Kidney (tissue), 14 donors: ENCODE data around the gene LIN7B. TPM values are rescaled to one million over a fixed set of nuclear protein-coding genes. Genes with fewer than 3 reads are reported as not detected.

Experiments
- DNase-seq, 5 donors: peaks; one replicate each; pipeline ENCODE4 v3.0.0-alpha.2; 2013 to 2020
- FAIRE-seq: peaks from 2 replicates; lab custom pipeline; 2012; peaks lifted over from hg19 to GRCh38; lab: Jason Lieb, UNC
- H3K27ac ChIP-seq, 2 donors: one replicate each; pipeline ENCODE4 v1.7.0; 2013; ENCODE audit warnings: low read depth in 2 of 2, low read length in 2 of 2, inconsistent platforms in 1 of 2
- H3K27me3 ChIP-seq: one replicate; pipeline ENCODE4 v1.7.1; 2013; ENCODE audit warnings: low read length, inconsistent platforms; ENCODE audit not compliant: control insufficient read depth, insufficient read depth
- H3K36me3 ChIP-seq, 3 donors: one replicate each; pipeline versions ENCODE4 v1.7.0 to v1.7.1; 2013; ENCODE audit warnings: low read length in 3 of 3, control low read depth in 1 of 3, inconsistent platforms in 1 of 3; ENCODE audit not compliant: insufficient read depth in 3 of 3, control insufficient read depth in 2 of 3
- H3K4me1 ChIP-seq, 3 donors: one replicate each; pipeline versions ENCODE4 v1.7.0 to v1.7.1; 2013; ENCODE audit warnings: low read length in 3 of 3, inconsistent platforms in 1 of 3, low read depth in 1 of 3; ENCODE audit not compliant: control insufficient read depth in 2 of 3, insufficient read depth in 2 of 3
- H3K4me3 ChIP-seq, 3 donors: one replicate each; pipeline versions ENCODE4 v1.7.0 to v1.8.1; 2013; ENCODE audit warnings: low read length in 3 of 3, control low read depth in 1 of 3, inconsistent platforms in 1 of 3
- H3K9ac ChIP-seq, 3 donors: one replicate each; pipeline versions ENCODE4 v1.7.0 to v1.7.1; 2013; ENCODE audit warnings: low read length in 3 of 3, control low read depth in 1 of 3, inconsistent platforms in 1 of 3
- H3K9me3 ChIP-seq, 3 donors: one replicate each; pipeline versions ENCODE4 v1.7.0 to v1.7.1; 2013; ENCODE audit warnings: low read length in 3 of 3, control low read depth in 1 of 3, inconsistent platforms in 1 of 3; ENCODE audit not compliant: control insufficient read depth in 2 of 3, insufficient read depth in 1 of 3
- intact Hi-C: fragments of 100-400 bp; cut with DNase I; formaldehyde crosslinking; loops from one replicate; pipeline ENCODE4 v1.11.1; 2022
- polyA plus RNA-seq: library from polyadenylated mRNA; stranded (reverse); fragments of 350-450 nt; fragmentation: Illumina TruSeq; extraction: RNeasy Lipid Tissue Mini Kit (QIAGEN cat#74804); gene quantifications from one replicate; pipeline ENCODE4 v1.2.3, GENCODE V29; 2014; ENCODE audit warnings: low read depth, low replicate concordance; ENCODE audit not compliant: insufficient read depth
- total RNA-seq: library from RNA; stranded (reverse); fragmentation: NEBNext Ultra II Directional; extraction: Animal tissue kit (Norgen Biotek cat#: 25700); gene quantifications from one replicate; pipeline ENCODE4 v1.2.1, GENCODE V29; 2021
- TF ChIP-seq, protein P1 (sequence below): IDR thresholded peaks from 3 replicates; pipeline ENCODE4 v1.5.1; 2012; ENCODE audit warnings: mild to moderate bottlenecking, moderate library complexity, borderline replicate concordance; ENCODE audit not compliant: insufficient read depth; ENCODE audit errors: extremely low read depth
- donor health status: control.
- donor health status: control.
- donor health status: control.
- donor health status: control.
- donor health status: control.
- donor health status: DM: yes; HTN: yes; CAD: no.
- donor health status: Normal renal cell carcinoma (clear cell type).

The LIN7B gene
- total and polyA plus RNA-seq, 2 donors from 2014 or later: 4.7 to 9.7 TPM

DNA sequence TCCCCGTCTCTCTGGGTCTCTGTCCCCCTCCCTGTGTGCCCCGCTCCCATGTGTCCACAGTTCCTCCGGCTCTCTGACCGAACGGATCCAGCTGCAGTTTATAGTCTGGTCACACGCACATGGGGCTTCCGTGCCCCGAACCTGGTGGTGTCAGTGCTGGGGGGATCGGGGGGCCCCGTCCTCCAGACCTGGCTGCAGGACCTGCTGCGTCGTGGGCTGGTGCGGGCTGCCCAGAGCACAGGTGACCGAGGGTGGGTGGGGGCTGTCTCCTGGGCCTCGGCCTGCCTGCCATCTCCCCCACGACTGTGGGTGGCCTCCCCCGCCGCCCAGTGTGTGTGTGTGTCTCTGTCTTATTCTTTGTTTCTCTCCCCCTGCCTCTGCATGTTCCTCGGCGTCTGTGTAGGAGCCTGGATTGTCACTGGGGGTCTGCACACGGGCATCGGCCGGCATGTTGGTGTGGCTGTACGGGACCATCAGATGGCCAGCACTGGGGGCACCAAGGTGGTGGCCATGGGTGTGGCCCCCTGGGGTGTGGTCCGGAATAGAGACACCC, 53.8 kb downstream of the LIN7B start:
- FAIRE-seq (no peak), DNase-seq (peak in 2 of 5 donors; percentile 40 to 61)
- Histone ChIP-seq H3K36me3 (peaks cover 0 to 20% (median 0%) of the 10 kb centered on the region in 3 donors), H3K27ac (no peak overlapping the region), H3K9ac (no peak overlapping the region), H3K4me3 (no peak overlapping the region), H3K27me3 (no peaks in the 10 kb centered on the region), H3K9me3 (no peaks in the 10 kb centered on the region), H3K4me1 (peaks cover 0 to 8% (median 0%) of the 10 kb centered on the region in 3 donors)
- intact Hi-C loops: no loop called here
- TF ChIP-seq, protein P1, sequence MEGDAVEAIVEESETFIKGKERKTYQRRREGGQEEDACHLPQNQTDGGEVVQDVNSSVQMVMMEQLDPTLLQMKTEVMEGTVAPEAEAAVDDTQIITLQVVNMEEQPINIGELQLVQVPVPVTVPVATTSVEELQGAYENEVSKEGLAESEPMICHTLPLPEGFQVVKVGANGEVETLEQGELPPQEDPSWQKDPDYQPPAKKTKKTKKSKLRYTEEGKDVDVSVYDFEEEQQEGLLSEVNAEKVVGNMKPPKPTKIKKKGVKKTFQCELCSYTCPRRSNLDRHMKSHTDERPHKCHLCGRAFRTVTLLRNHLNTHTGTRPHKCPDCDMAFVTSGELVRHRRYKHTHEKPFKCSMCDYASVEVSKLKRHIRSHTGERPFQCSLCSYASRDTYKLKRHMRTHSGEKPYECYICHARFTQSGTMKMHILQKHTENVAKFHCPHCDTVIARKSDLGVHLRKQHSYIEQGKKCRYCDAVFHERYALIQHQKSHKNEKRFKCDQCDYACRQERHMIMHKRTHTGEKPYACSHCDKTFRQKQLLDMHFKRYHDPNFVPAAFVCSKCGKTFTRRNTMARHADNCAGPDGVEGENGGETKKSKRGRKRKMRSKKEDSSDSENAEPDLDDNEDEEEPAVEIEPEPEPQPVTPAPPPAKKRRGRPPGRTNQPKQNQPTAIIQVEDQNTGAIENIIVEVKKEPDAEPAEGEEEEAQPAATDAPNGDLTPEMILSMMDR: no peak

Other genes starting within 250 kb of the LIN7B start
- 79.1 TPM for gene PLEKHA4, start 245.8 kb upstream of the LIN7B start, total RNA-seq
- 22.9 TPM for gene PLEKHA4, start 245.8 kb upstream of the LIN7B start, polyA plus RNA-seq
- gene PPP1R15A, start 241.9 kb upstream of the LIN7B start, total RNA-seq: 45.1 TPM
- 24.7 TPM for gene PPP1R15A, start 241.9 kb upstream of the LIN7B start, polyA plus RNA-seq
- not detected for gene TULP2, start 215.6 kb upstream of the LIN7B start, total RNA-seq
- gene TULP2, start 215.6 kb upstream of the LIN7B start, polyA plus RNA-seq: not detected
- 265 TPM for gene NUCB1, start 214.1 kb upstream of the LIN7B start, total RNA-seq
- gene NUCB1, start 214.1 kb upstream of the LIN7B start, polyA plus RNA-seq: 503 TPM
- 0.60 TPM for gene DHDH, start 180.7 kb upstream of the LIN7B start, total RNA-seq
- 26.3 TPM for gene DHDH, start 180.7 kb upstream of the LIN7B start, polyA plus RNA-seq
- gene BAX, start 159.5 kb upstream of the LIN7B start, total RNA-seq: 76.7 TPM
- 141 TPM for gene BAX, start 159.5 kb upstream of the LIN7B start, polyA plus RNA-seq
- 1,841 TPM for gene FTL, start 149.1 kb upstream of the LIN7B start, total RNA-seq
- 17,016 TPM for gene FTL, start 149.1 kb upstream of the LIN7B start, polyA plus RNA-seq
- 41.5 TPM for gene GYS1, start 121.1 kb upstream of the LIN7B start, total RNA-seq
- 23.9 TPM for gene GYS1, start 121.1 kb upstream of the LIN7B start, polyA plus RNA-seq
- gene RUVBL2, start 120.5 kb upstream of the LIN7B start, total RNA-seq: 57.0 TPM
- gene RUVBL2, start 120.5 kb upstream of the LIN7B start, polyA plus RNA-seq: 83.6 TPM
- not detected for gene LHB, start 97.3 kb upstream of the LIN7B start, total RNA-seq
- gene LHB, start 97.3 kb upstream of the LIN7B start, polyA plus RNA-seq: not detected
- gene CGB3, start 90.0 kb upstream of the LIN7B start, total RNA-seq: not detected
- gene CGB3, start 90.0 kb upstream of the LIN7B start, polyA plus RNA-seq: not detected
- not detected for gene CGB2, start 82.5 kb upstream of the LIN7B start, total RNA-seq
- gene CGB2, start 82.5 kb upstream of the LIN7B start, polyA plus RNA-seq: not detected
- gene CGB1, start 77.5 kb upstream of the LIN7B start, total RNA-seq: not detected
- gene CGB1, start 77.5 kb upstream of the LIN7B start, polyA plus RNA-seq: not detected
- gene CGB5, start 70.5 kb upstream of the LIN7B start, total RNA-seq: not detected
- gene CGB5, start 70.5 kb upstream of the LIN7B start, polyA plus RNA-seq: not detected
- not detected for gene CGB8, start 65.3 kb upstream of the LIN7B start, total RNA-seq
- gene CGB8, start 65.3 kb upstream of the LIN7B start, polyA plus RNA-seq: not detected
- not detected for gene CGB7, start 56.6 kb upstream of the LIN7B start, total RNA-seq
- not detected for gene CGB7, start 56.6 kb upstream of the LIN7B start, polyA plus RNA-seq
- gene NTF4, start 49.6 kb upstream of the LIN7B start, total RNA-seq: 0.28 TPM
- not detected for gene NTF4, start 49.6 kb upstream of the LIN7B start, polyA plus RNA-seq
- gene KCNA7, start 41.7 kb upstream of the LIN7B start, total RNA-seq: not detected
- gene KCNA7, start 41.7 kb upstream of the LIN7B start, polyA plus RNA-seq: not detected
- gene SNRNP70, start 28.9 kb upstream of the LIN7B start, total RNA-seq: 203 TPM
- 144 TPM for gene SNRNP70, start 28.9 kb upstream of the LIN7B start, polyA plus RNA-seq
- 0.82 TPM for gene C19orf73, start 4.8 kb downstream of the LIN7B start, total RNA-seq
- 3.9 TPM for gene C19orf73, start 4.8 kb downstream of the LIN7B start, polyA plus RNA-seq
- 7.1 TPM for gene PPFIA3, start 5.2 kb downstream of the LIN7B start, total RNA-seq
- 20.0 TPM for gene PPFIA3, start 5.2 kb downstream of the LIN7B start, polyA plus RNA-seq
- gene HRC, start 41.0 kb downstream of the LIN7B start, total RNA-seq: 7.0 TPM
- gene HRC, start 41.0 kb downstream of the LIN7B start, polyA plus RNA-seq: 4.2 TPM
- 89.1 TPM for gene TRPM4, start 43.4 kb downstream of the LIN7B start, total RNA-seq
- 47.6 TPM for gene TRPM4, start 43.4 kb downstream of the LIN7B start, polyA plus RNA-seq
- gene SLC6A16, start 210.8 kb downstream of the LIN7B start, total RNA-seq: 3.7 TPM
- 1.5 TPM for gene SLC6A16, start 210.8 kb downstream of the LIN7B start, polyA plus RNA-seq
- 35.7 TPM for gene CD37, start 221.0 kb downstream of the LIN7B start, total RNA-seq
- gene CD37, start 221.0 kb downstream of the LIN7B start, polyA plus RNA-seq: 3.8 TPM
- 30.2 TPM for gene TEAD2, start 248.0 kb downstream of the LIN7B start, total RNA-seq
- 15.7 TPM for gene TEAD2, start 248.0 kb downstream of the LIN7B start, polyA plus RNA-seq
- 0.57 TPM for gene DKKL1, start 249.5 kb downstream of the LIN7B start, total RNA-seq
- gene DKKL1, start 249.5 kb downstream of the LIN7B start, polyA plus RNA-seq: 0.95 TPM